Effector memory CD8-positive, alpha-beta T cell (primary cell): Measurements from ENCODE around the gene CMTM1.
"Not testable (repeated sequence)": the region's sequence is repeated elsewhere in the genome, so short reads cannot be mapped to it uniquely, and the experiment has no call there.

Source experiments
- ATAC-seq: fragments of 150-1000 bp; cut with Tn5 transposase; replicated peaks from 2 replicates; pipeline ENCODE4 v1.10.0; 2021; ENCODE audit warnings: mild to moderate bottlenecking, moderate library complexity
- DNase-seq, 3 experiments: peaks; one replicate each; pipeline ENCODE4 v3.0.0; 2021
- H3K27ac Mint-ChIP-seq, 2 donors: one replicate each; pipeline ENCODE4 v1.8.0; 2022; ENCODE audit warnings: mild to moderate bottlenecking in 2 of 2, mixed read lengths in 2 of 2, moderate library complexity in 2 of 2
- H3K27me3 Mint-ChIP-seq, 2 donors: one replicate each; pipeline ENCODE4 v1.8.0; 2022; ENCODE audit warnings: mixed read lengths in 2 of 2
- H3K36me3 Mint-ChIP-seq: one replicate; pipeline ENCODE4 v1.8.0; 2022; ENCODE audit warnings: mild to moderate bottlenecking, moderate library complexity, mixed read lengths; ENCODE audit not compliant: insufficient read depth
- H3K4me1 Mint-ChIP-seq, 2 donors: one replicate each; pipeline ENCODE4 v1.8.0; 2022; ENCODE audit warnings: low read depth in 2 of 2, mixed read lengths in 2 of 2
- H3K4me3 Mint-ChIP-seq, 2 donors: one replicate each; pipeline ENCODE4 v1.8.0; 2022; ENCODE audit warnings: mild to moderate bottlenecking in 2 of 2, mixed read lengths in 2 of 2, moderate library complexity in 2 of 2
- H3K9me3 Mint-ChIP-seq, 2 donors: one replicate each; pipeline ENCODE4 v1.8.0; 2022; ENCODE audit warnings: mixed read lengths in 2 of 2

The CMTM1 gene

DNA sequence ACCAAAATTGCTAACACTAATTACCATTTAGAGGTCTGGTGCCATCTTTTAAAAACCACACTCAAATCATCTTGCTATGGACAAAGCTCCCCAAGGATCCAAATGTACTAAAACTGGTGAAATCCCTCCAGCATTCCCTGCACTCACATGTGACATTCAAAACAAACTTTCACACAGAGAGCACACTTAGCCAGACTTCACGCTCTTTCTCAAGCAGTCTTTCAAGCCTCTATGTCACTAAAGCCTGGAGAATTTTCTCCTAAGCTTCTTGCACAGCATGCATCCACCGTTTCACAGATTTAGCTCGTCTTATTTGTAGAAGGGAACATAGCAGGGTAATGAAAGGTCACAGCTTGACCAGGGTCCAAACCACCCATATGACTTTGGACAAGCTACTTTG is 57.5 kb downstream of the CMTM1 start:
- no peak for DNase-seq
- H3K4me1 Mint-ChIP-seq = no peaks in the 10 kb centered on the region
- peak overlapping the region in 1 of 2 donors; percentile 44 for H3K27ac Mint-ChIP-seq
- no peak for ATAC-seq
- no peaks in the 10 kb centered on the region for H3K27me3 Mint-ChIP-seq
- H3K36me3 Mint-ChIP-seq = no peaks in the 10 kb centered on the region
- no peaks in the 10 kb centered on the region for H3K9me3 Mint-ChIP-seq
- no peak overlapping the region for H3K4me3 Mint-ChIP-seq

GRCh38 chr16:66627611-66628378 is 61.6 kb downstream of the CMTM1 start:
- not testable (repeated sequence) for H3K36me3 Mint-ChIP-seq, ATAC-seq, H3K27ac Mint-ChIP-seq, H3K4me3 Mint-ChIP-seq, H3K27me3 Mint-ChIP-seq, H3K9me3 Mint-ChIP-seq, DNase-seq, H3K4me1 Mint-ChIP-seq
